ENCODE data around the gene MTHFD2. TPM values are rescaled to one million over a fixed set of nuclear protein-coding genes. Genes with fewer than 3 reads are reported as not detected.

Gene MTHFD2
- total and polyA plus RNA-seq, 12 donors = 12.4 to 32.6 (median 19.0) TPM

- H3K9me3 ChIP-seq = no peaks in the 10 kb centered on the region
- H3K27ac ChIP-seq = peak overlapping the region in 9 of 10 donors; percentile 40 to 89 (median 46)
- DNase-seq (no peak), ATAC-seq (no peak)
- intact Hi-C loops (cut with DNase I) = no loop called here
- TF ChIP-seq CTCF (IDR thresholded peaks at IDR 0.05) = no peak
- H3K27me3 ChIP-seq = no peaks in the 10 kb centered on the region
- 80 to 81% methylated on average over 3 of the region's 3 CpGs for WGBS, 2 donors
- peak overlapping the region in 3 of 10 donors; percentile 5 to 86 (median 75) for H3K4me3 ChIP-seq
- peaks cover 0 to 70% (median 38%) of the 10 kb centered on the region in 9 donors for H3K4me1 ChIP-seq
- peaks cover 0 to 28% (median 0%) of the 10 kb centered on the region in 9 donors for H3K36me3 ChIP-seq
Observed at GRCh38 chr2:74201196-74201595, 2.8 kb downstream of the MTHFD2 start.

- no peak for TF ChIP-seq CTCF (IDR thresholded peaks at IDR 0.05)
- peak in 7 of 8 donors; percentile 5 to 60 (median 36) for ATAC-seq
- Histone ChIP-seq H3K27me3 (no peaks in the 10 kb centered on the region), H3K36me3 (peaks cover 0 to 30% (median 0%) of the 10 kb centered on the region in 9 donors), H3K27ac (peak overlapping the region in 9 of 10 donors; percentile 40 to 89 (median 46)), H3K4me3 (peak overlapping the region in 1 of 10 donors; percentile 75), H3K4me1 (peaks cover 0 to 74% (median 39%) of the 10 kb centered on the region in 9 donors), H3K9me3 (no peaks in the 10 kb centered on the region)
- WGBS, 2 donors = 9 to 17% methylated on average over 1 of the region's 1 CpG
- DNase-seq = peak in 1 of 2 donors; percentile 33
- intact Hi-C loops (cut with DNase I) = no loop called here
Observed at GRCh38 chr2:74201596-74201995, 3.2 kb downstream of the MTHFD2 start.

GRCh38 chr2:74204436-74204835 lies 6.0 kb downstream of the MTHFD2 start:
- DNase-seq (no peak), ATAC-seq (no peak)
- WGBS, 2 donors = 95 to 98% methylated on average over 3 of the region's 3 CpGs
- no peaks in the 10 kb centered on the region for H3K9me3 ChIP-seq
- peak overlapping the region in 4 of 10 donors; percentile 19 to 92 (median 28) for H3K27ac ChIP-seq
- H3K27me3 ChIP-seq = no peaks in the 10 kb centered on the region
- intact Hi-C loops (cut with DNase I) = no loop called here
- no peak for TF ChIP-seq CTCF (IDR thresholded peaks at IDR 0.05)
- no peak overlapping the region for H3K4me3 ChIP-seq
- peaks cover 0 to 58% (median 10%) of the 10 kb centered on the region in 9 donors for H3K36me3 ChIP-seq
- peaks cover 0 to 84% (median 37%) of the 10 kb centered on the region in 9 donors for H3K4me1 ChIP-seq

- WGBS, 2 donors = 81 to 87% methylated on average over 5 of the region's 5 CpGs
- peaks cover 0 to 65% (median 10%) of the 10 kb centered on the region in 9 donors for H3K36me3 ChIP-seq
- no peak for ATAC-seq
- peaks cover 0 to 77% (median 30%) of the 10 kb centered on the region in 9 donors for H3K4me1 ChIP-seq
- DNase-seq = no peak
- no peaks in the 10 kb centered on the region for H3K9me3 ChIP-seq
- H3K27me3 ChIP-seq = no peaks in the 10 kb centered on the region
- TF ChIP-seq CTCF (IDR thresholded peaks at IDR 0.05) = no peak
- intact Hi-C loops (cut with DNase I) = no loop called here
- peak overlapping the region in 4 of 10 donors; percentile 19 to 92 (median 28) for H3K27ac ChIP-seq
- H3K4me3 ChIP-seq = no peak overlapping the region
Observed at GRCh38 chr2:74205113-74205512, 6.7 kb downstream of the MTHFD2 start.
